Measurements from ENCODE around the gene TTC36.

The TTC36 gene

DNA sequence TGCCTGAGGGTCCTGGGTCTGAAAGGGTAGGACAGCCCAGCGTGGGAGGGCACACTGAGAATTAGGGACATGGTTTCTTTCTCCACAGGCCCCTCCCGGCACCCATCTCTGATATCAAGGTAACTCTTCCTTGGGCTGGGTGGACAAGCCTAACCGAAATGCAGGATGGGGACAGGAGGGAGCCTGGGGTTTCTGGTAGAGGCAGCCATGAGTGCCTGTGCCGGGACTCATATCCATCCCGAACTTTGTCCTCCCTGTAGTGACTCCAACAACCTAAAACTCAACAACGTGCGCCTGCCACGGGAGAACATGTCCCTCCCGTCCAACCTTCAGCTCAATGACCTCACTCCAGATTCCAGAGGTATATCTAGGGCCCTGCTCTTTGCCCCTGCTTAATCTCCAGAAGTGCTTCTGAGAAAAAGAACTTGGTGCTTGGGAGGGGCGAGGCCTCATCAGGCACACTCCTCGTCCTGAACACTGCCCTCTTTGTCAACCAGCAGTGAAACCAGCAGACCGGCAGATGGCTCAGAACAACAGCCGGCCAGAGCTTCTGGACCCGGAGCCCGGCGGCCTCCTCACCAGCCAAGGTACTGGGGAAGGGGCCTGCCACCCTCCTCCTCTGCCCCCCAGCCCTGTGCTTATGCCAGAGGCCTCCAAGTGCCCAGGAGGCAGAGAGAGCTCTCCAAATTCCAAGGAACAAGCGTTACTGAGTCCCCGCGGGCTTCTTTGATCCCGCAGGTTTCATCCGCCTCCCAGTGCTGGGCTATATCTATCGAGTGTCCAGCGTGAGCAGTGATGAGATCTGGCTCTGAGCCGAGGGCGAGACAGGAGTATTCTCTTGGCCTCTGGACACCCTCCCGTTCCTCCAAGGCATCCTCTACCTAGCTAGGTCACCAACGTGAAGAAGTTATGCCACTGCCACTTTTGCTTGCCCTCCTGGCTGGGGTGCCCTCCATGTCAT, 6.8 kb downstream of the TTC36 start:
- Histone ChIP-seq H3K9ac (ENCODE audit: low read length) (no peak overlapping the region), H3K27me3 (ENCODE audit: control insufficient read depth, insufficient read depth, low read length) (no peaks in the 10 kb centered on the region), H3K36me3 (ENCODE audit: control insufficient read depth, insufficient read depth, low read length) (no peaks in the 10 kb centered on the region), H3K27ac (ENCODE audit: low read depth, low read length) (no peak overlapping the region), H3K4me3 (ENCODE audit: low read length) (no peak overlapping the region), H3K4me1 (ENCODE audit: control insufficient read depth, insufficient read depth, low read length) (peaks cover 8% of the 10 kb centered on the region)

DNA sequence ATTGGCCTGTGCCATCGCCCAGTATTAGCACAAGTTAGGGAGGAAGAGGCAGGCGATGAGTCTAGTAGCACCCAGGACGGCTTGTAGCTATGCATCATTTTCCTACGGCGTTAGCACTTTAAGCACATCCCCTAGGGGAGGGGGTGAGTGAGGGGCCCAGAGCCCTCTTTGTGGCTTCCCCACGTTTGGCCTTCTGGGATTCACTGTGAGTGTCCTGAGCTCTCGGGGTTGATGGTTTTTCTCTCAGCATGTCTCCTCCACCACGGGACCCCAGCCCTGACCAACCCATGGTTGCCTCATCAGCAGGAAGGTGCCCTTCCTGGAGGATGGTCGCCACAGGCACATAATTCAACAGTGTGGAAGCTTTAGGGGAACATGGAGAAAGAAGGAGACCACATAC, 8.0 kb downstream of the TTC36 start:
- H3K4me3 ChIP-seq (ENCODE audit: low read length) = no peak overlapping the region
- no peaks in the 10 kb centered on the region for H3K4me1 ChIP-seq (ENCODE audit: control insufficient read depth, insufficient read depth, low read length)
- no peak overlapping the region for H3K27ac ChIP-seq (ENCODE audit: low read depth, low read length)

DNA sequence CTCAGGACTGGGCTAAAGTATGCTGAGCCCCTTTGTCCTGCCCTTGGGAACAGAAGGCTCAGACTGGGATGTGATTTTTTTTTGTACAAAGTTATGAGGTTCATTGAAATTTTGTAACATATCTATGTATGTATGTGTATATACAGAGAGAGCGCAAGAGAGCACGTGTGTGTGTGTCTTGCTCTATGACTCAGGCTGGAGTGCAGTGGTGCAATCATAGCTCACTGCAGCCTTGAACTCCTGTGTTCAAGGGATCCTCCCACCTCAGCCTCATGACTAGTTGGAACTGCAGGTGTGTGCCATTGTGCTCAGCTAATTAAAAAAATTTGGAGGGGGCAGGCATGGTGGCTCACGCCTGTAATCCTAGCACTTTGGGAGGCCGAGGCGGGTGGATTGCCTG, 9.5 kb downstream of the TTC36 start:
- no peaks in the 10 kb centered on the region for H3K4me1 ChIP-seq (ENCODE audit: control insufficient read depth, insufficient read depth, low read length)
- no peak overlapping the region for H3K27ac ChIP-seq (ENCODE audit: low read depth, low read length)
- no peak overlapping the region for H3K4me3 ChIP-seq (ENCODE audit: low read length)
- H3K36me3 ChIP-seq (ENCODE audit: control insufficient read depth, insufficient read depth, low read length) = no peaks in the 10 kb centered on the region
- no peaks in the 10 kb centered on the region for H3K27me3 ChIP-seq (ENCODE audit: control insufficient read depth, insufficient read depth, low read length)
- no peak overlapping the region for H3K9ac ChIP-seq (ENCODE audit: low read length)

More for the DNA sequence above, 8.0 kb downstream of the TTC36 start:
- Histone ChIP-seq H3K27me3 (ENCODE audit: control insufficient read depth, insufficient read depth, low read length) (no peaks in the 10 kb centered on the region), H3K9ac (ENCODE audit: low read length) (no peak overlapping the region), H3K36me3 (ENCODE audit: control insufficient read depth, insufficient read depth, low read length) (no peaks in the 10 kb centered on the region)

DNA sequence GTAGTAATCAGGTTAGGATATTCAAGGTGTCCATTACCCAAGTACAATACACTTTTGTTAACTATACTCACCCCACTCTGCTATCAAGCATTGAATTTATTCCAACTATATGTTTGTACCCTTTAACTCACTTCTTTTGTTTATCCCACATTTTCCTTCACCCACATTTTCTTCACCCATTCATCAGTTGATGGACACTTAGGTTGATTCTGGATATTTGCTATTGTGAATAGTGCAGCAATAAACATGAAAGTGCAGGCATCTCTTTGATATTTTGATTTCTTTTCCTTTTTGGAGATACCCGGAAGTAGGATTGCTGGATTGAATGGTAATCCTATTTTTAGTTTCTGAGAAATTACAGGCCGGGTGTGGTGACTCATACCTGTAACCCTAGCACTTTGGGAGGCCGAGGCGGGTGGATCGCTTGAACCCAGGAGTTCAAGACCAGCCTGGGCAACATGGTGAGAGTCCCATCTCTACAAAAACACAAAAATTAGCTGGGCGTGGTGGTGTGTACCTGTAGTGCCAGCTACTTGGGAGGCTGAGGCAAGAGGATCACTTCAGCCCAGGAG, 10.2 kb downstream of the TTC36 start:
- Histone ChIP-seq H3K27ac (ENCODE audit: low read depth, low read length) (no peak overlapping the region), H3K27me3 (ENCODE audit: control insufficient read depth, insufficient read depth, low read length) (no peaks in the 10 kb centered on the region), H3K4me3 (ENCODE audit: low read length) (no peak overlapping the region), H3K9ac (ENCODE audit: low read length) (no peak overlapping the region), H3K4me1 (ENCODE audit: control insufficient read depth, insufficient read depth, low read length) (no peaks in the 10 kb centered on the region), H3K36me3 (ENCODE audit: control insufficient read depth, insufficient read depth, low read length) (no peaks in the 10 kb centered on the region)

DNA sequence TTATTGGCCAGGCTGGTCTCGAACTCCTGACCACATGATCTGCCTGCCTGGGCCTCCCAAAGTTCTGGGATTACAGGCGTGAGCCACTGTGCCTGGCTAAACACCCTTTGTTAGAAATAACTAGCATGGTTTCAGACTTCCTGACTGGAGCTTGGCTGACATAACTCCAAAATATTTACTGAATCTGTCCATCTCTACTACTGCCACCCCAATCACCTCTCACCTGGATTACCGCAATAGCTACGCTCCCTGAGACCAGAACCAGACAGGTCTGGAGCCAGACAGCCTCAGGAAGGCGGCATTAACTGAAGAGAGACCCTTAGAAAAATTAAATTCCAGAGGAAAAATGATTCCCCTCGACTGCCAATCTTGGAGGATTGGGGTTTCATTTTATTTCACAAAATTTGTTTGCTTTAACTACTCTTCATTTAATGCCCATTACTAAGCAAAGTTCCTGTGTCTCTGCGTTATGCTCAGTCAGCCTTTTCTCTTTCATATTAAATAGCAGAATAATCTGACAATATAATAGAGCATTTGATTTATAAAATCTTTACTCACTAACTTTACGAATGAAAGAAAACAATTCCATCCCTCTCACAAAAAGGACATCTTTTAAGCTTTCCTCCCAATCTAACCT, 16.9 kb downstream of the TTC36 start:
- Histone ChIP-seq H3K4me3 (ENCODE audit: low read length) (no peak overlapping the region), H3K27me3 (ENCODE audit: control insufficient read depth, insufficient read depth, low read length) (no peaks in the 10 kb centered on the region), H3K4me1 (ENCODE audit: control insufficient read depth, insufficient read depth, low read length) (no peaks in the 10 kb centered on the region), H3K36me3 (ENCODE audit: control insufficient read depth, insufficient read depth, low read length) (peaks cover 16% of the 10 kb centered on the region), H3K27ac (ENCODE audit: low read depth, low read length) (no peak overlapping the region), H3K9ac (ENCODE audit: low read length) (no peak overlapping the region)

DNA sequence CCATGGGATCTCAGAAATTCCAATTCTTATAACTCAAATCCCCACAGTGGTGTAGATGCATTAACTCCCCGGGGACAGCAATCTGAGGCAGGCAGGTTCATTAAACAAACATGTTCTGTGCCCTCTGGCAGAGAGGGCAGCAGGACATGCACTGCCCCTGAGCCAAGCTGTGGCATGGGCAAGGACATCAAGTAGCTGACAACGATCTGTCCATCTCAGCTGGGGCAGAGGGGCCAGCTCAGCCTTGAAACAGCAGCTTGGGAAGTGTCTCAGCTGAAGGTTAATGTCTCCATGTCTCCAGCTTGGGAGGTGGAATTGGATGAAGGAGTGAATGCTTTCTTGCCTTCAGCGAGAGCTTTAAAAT, 17.4 kb downstream of the TTC36 start:
- Histone ChIP-seq H3K27ac (ENCODE audit: low read depth, low read length) (no peak overlapping the region), H3K36me3 (ENCODE audit: control insufficient read depth, insufficient read depth, low read length) (peaks cover 16% of the 10 kb centered on the region)

DNA sequence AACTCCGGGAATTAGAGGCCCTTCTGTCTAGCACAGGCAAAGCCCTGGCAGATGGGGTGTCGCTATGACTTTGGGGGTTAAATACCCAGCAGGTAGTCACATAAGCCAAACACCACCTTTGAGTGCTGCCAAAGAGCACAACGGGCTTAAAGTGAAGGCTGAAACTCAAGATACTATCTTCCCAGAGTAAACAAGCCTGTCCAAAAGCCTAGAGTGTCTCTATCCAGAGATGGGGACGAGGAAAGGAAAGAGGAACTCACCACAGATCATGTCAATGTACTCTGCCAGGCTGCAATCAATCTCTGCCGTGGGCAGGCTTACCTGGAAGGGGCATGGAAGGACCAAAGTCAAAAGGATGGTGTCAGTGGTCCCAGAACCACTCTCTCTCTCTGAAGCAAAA, 18.3 kb downstream of the TTC36 start:
- no peaks in the 10 kb centered on the region for H3K27me3 ChIP-seq (ENCODE audit: control insufficient read depth, insufficient read depth, low read length)
- H3K9ac ChIP-seq (ENCODE audit: low read length) = no peak overlapping the region
- no peak overlapping the region for H3K27ac ChIP-seq (ENCODE audit: low read depth, low read length)
- no peak overlapping the region for H3K4me3 ChIP-seq (ENCODE audit: low read length)
- H3K36me3 ChIP-seq (ENCODE audit: control insufficient read depth, insufficient read depth, low read length) = peaks cover 16% of the 10 kb centered on the region
- no peaks in the 10 kb centered on the region for H3K4me1 ChIP-seq (ENCODE audit: control insufficient read depth, insufficient read depth, low read length)

More for the DNA sequence above, 17.4 kb downstream of the TTC36 start:
- Histone ChIP-seq H3K4me3 (ENCODE audit: low read length) (no peak overlapping the region), H3K4me1 (ENCODE audit: control insufficient read depth, insufficient read depth, low read length) (no peaks in the 10 kb centered on the region), H3K9ac (ENCODE audit: low read length) (no peak overlapping the region), H3K27me3 (ENCODE audit: control insufficient read depth, insufficient read depth, low read length) (no peaks in the 10 kb centered on the region)

DNA sequence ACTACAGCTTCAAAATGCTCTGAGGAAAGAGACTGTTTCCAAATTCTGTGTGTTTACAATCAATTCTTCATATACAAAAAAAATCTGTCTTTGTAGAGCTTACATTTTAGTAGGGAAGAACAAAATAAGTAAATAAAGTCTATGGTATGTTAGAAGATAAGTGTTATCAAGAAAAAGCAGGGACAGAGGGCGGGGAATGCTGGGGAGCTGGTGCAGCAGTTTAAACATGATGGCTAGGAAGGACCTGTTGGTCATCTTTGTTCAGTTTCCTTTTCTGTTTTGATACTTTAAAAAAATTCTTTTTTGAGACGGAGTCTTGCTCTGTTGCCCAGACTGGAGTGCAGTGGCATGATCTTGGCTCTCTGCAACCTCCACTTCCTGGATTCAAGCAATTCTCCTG, 19.9 kb downstream of the TTC36 start:
- H3K4me3 ChIP-seq (ENCODE audit: low read length) = no peak overlapping the region
- no peak overlapping the region for H3K9ac ChIP-seq (ENCODE audit: low read length)
- no peaks in the 10 kb centered on the region for H3K27me3 ChIP-seq (ENCODE audit: control insufficient read depth, insufficient read depth, low read length)
- no peak overlapping the region for H3K27ac ChIP-seq (ENCODE audit: low read depth, low read length)
- peaks cover 22% of the 10 kb centered on the region for H3K36me3 ChIP-seq (ENCODE audit: control insufficient read depth, insufficient read depth, low read length)
- no peaks in the 10 kb centered on the region for H3K4me1 ChIP-seq (ENCODE audit: control insufficient read depth, insufficient read depth, low read length)

DNA sequence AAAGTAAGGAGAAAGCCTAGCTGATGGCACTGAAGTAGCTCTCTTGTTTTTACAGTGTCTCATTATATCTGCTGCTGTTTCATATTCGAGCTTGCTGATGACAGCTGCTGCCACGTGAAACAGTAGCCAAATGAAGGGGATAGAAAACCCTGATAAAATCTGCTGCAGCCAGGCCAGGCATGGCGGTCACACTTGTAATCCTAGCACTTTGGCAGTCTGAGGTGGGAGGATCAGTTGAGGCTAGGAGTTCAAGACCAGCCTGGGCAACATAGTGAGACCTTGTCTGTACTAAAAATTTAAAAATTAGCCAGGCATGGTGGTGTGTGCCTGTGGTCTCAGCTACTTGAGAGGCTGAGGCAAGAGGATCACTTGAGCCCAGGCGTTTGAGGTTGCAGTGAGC, 25.1 kb downstream of the TTC36 start:
- no peak overlapping the region for H3K9ac ChIP-seq (ENCODE audit: low read length)
- no peaks in the 10 kb centered on the region for H3K27me3 ChIP-seq (ENCODE audit: control insufficient read depth, insufficient read depth, low read length)
- H3K36me3 ChIP-seq (ENCODE audit: control insufficient read depth, insufficient read depth, low read length) = peaks cover 16% of the 10 kb centered on the region
- no peaks in the 10 kb centered on the region for H3K4me1 ChIP-seq (ENCODE audit: control insufficient read depth, insufficient read depth, low read length)
- H3K4me3 ChIP-seq (ENCODE audit: low read length) = no peak overlapping the region
- no peak overlapping the region for H3K27ac ChIP-seq (ENCODE audit: low read depth, low read length)

DNA sequence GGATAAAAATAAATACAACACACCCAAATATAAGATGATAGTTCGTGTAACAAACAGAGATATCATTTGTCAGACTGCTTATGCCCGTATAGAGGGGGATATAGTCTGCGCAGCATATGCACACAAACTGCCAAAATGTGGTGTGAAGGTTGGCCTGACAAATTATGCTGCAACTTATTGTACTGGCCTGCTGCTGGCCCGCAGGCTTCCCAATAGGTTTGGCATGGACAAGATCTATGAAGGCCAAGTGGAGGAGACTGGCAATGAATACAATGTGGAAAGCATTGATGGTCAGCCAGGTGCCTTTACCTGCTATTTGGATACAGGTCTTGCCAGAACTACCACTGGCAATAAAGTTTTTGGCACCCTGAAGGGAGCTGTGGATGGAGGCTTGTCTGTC, 33.5 kb downstream of the TTC36 start:
- Histone ChIP-seq H3K27me3 (ENCODE audit: control insufficient read depth, insufficient read depth, low read length) (no peaks in the 10 kb centered on the region), H3K4me1 (ENCODE audit: control insufficient read depth, insufficient read depth, low read length) (peaks cover 3% of the 10 kb centered on the region), H3K36me3 (ENCODE audit: control insufficient read depth, insufficient read depth, low read length) (no peaks in the 10 kb centered on the region), H3K4me3 (ENCODE audit: low read length) (no peak overlapping the region), H3K27ac (ENCODE audit: low read depth, low read length) (no peak overlapping the region), H3K9ac (ENCODE audit: low read length) (no peak overlapping the region)

DNA sequence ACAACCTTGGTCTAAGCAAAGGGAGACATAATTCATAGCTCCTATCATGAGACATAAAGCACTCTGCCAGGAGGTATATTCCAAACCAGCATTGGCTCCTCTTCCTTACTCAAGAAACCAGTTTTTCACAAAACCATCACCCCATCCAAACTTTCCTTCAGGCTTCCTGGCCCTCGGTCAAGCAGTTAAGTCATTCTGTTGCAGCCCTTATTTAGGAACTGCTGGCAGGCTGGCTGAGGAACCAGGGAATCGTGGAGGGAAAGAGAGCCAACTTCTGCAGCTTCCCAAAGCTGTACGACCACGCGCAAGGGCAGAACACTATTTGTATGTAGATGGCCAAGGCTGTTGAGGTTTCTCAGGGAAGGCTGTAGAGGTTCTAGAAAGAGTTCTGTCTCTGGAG, 37.8 kb downstream of the TTC36 start:
- Histone ChIP-seq H3K27me3 (ENCODE audit: control insufficient read depth, insufficient read depth, low read length) (no peaks in the 10 kb centered on the region), H3K9ac (ENCODE audit: low read length) (no peak overlapping the region), H3K4me1 (ENCODE audit: control insufficient read depth, insufficient read depth, low read length) (peaks cover 3% of the 10 kb centered on the region), H3K27ac (ENCODE audit: low read depth, low read length) (peak overlapping the region; percentile 10), H3K4me3 (ENCODE audit: low read length) (peak overlapping the region; percentile 45), H3K36me3 (ENCODE audit: control insufficient read depth, insufficient read depth, low read length) (no peaks in the 10 kb centered on the region)

DNA sequence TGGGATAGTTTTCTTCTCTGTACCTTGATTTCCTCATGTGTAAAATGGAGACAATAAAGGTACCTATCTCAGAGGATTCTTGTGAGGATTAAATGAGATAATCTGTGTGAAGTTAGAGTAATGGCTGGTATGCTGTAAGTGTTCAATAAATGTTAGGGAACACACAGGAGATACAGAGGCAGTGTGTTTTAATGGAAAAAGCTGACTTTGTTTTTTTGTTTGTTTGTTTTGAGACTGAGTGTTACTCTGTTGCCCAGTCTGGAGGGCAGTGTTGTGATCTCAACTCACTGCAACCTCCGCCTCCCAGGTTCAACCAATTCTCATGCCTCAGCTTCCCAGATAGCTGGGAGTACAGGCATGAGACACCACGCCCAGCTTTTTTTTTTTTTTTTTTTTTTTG, 42.4 kb downstream of the TTC36 start:
- no peak overlapping the region for H3K27ac ChIP-seq (ENCODE audit: low read depth, low read length)
- no peak overlapping the region for H3K4me3 ChIP-seq (ENCODE audit: low read length)
- H3K9ac ChIP-seq (ENCODE audit: low read length) = no peak overlapping the region
- peaks cover 15% of the 10 kb centered on the region for H3K4me1 ChIP-seq (ENCODE audit: control insufficient read depth, insufficient read depth, low read length)
- H3K27me3 ChIP-seq (ENCODE audit: control insufficient read depth, insufficient read depth, low read length) = no peaks in the 10 kb centered on the region
- H3K36me3 ChIP-seq (ENCODE audit: control insufficient read depth, insufficient read depth, low read length) = no peaks in the 10 kb centered on the region
